ENCODE data around the gene CDA.

Gene CDA

GRCh38 chr1:20648438-20648837, 59.5 kb downstream of the CDA start:
- DNase-seq (ENCODE audit: extremely low read depth in 1 of 2, low read depth in 1 of 2) = no peak

GRCh38 chr1:20648946-20649345, 60.0 kb downstream of the CDA start:
- no peak for DNase-seq (ENCODE audit: extremely low read depth in 1 of 2, low read depth in 1 of 2)

GRCh38 chr1:20652300-20652699, 63.4 kb downstream of the CDA start:
- no peak for DNase-seq (ENCODE audit: extremely low read depth in 1 of 2, low read depth in 1 of 2)

- DNase-seq (ENCODE audit: extremely low read depth in 1 of 2, low read depth in 1 of 2) = no peak
Observed at GRCh38 chr1:20654104-20654690, 65.3 kb downstream of the CDA start.

GRCh38 chr1:20657024-20657423, 68.1 kb downstream of the CDA start:
- DNase-seq (ENCODE audit: extremely low read depth in 1 of 2, low read depth in 1 of 2) = no peak

GRCh38 chr1:20658166-20658915, 69.4 kb downstream of the CDA start:
- no peak for DNase-seq (ENCODE audit: extremely low read depth in 1 of 2, low read depth in 1 of 2)

- no peak for DNase-seq (ENCODE audit: extremely low read depth in 1 of 2, low read depth in 1 of 2)
Observed at GRCh38 chr1:20660363-20660762, 71.5 kb downstream of the CDA start.

- no peak for DNase-seq (ENCODE audit: extremely low read depth in 1 of 2, low read depth in 1 of 2)
Observed at GRCh38 chr1:20660847-20661206, 71.9 kb downstream of the CDA start.

GRCh38 chr1:20661207-20662109, 72.6 kb downstream of the CDA start, which contains the start of gene DDOST:
Gene DDOST, minus strand, starts transcription at chr1:20661369. Its CDS starts 19 bp downstream, at chr1:20661350.
- DNase-seq (ENCODE audit: extremely low read depth in 1 of 2, low read depth in 1 of 2) = peak; percentile 87 to 95

- no peak for DNase-seq (ENCODE audit: extremely low read depth in 1 of 2, low read depth in 1 of 2)
Observed at GRCh38 chr1:20662110-20662475, 73.2 kb downstream of the CDA start.

- DNase-seq (ENCODE audit: extremely low read depth in 1 of 2, low read depth in 1 of 2) = no peak
Observed at GRCh38 chr1:20663365-20663764, 74.5 kb downstream of the CDA start.

- DNase-seq (ENCODE audit: extremely low read depth in 1 of 2, low read depth in 1 of 2) = no peak
Observed at GRCh38 chr1:20663969-20664715, 75.2 kb downstream of the CDA start.

GRCh38 chr1:20665726-20666125, 76.8 kb downstream of the CDA start:
- no peak for DNase-seq (ENCODE audit: extremely low read depth in 1 of 2, low read depth in 1 of 2)

- DNase-seq (ENCODE audit: extremely low read depth in 1 of 2, low read depth in 1 of 2) = no peak
Observed at GRCh38 chr1:20666146-20666545, 77.2 kb downstream of the CDA start.

GRCh38 chr1:20666804-20667203, 77.9 kb downstream of the CDA start:
- no peak for DNase-seq (ENCODE audit: extremely low read depth in 1 of 2, low read depth in 1 of 2)
